ENCODE results near the gene HIPK2.

Gene HIPK2

GRCh38 chr7:139647814-139648390, 129.9 kb downstream of the HIPK2 start:
- no peak for DNase-seq

DNA sequence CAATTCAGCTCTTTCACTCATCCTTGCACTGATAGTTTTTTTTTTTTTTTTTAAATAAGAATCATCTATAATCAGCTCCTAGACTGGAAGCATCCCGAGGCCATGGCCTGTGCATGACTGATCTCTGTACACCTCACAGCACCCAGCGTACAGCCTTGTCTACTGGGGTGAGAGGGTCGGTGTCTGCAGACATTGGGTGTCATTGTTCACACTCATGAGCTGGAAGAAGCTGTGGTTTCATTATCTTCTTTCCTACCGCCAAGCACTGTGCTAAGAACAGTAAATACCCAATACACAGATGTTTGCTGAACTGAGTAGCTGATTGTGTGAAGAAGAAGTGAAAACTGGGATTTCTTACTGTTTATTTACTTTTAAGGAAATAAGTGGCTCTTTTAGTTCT, 130.7 kb downstream of the HIPK2 start:
- DNase-seq: peak; percentile 41

GRCh38 chr7:139646566-139646965, 131.2 kb downstream of the HIPK2 start:
- DNase-seq: no peak

GRCh38 chr7:139645572-139646523, 131.9 kb downstream of the HIPK2 start:
- peak; percentile 86 for DNase-seq

- DNase-seq: peak; percentile 14
These were observed 133.7 kb downstream of the HIPK2 start for GRCh38 chr7:139643951-139644585.

DNA sequence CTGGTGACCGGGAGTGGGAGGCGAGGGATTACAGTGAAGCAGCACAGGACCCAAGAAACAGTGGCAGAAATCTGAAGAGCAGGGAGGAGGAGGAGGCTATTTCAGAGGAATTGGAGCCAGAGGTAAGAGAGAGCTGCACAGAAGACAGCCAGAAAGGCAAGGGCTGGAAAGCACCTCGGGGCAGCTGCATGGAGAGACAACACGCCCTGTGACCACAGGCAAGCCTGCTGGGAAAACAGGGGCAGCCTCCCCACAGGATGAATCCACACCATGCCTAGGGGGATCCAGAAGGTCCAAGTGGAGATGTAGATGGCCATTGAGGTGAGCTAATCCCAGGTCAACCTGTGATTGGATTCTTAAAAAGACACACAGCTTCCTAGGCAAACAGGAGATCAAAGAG, 135.5 kb downstream of the HIPK2 start:
- DNase-seq: no peak

DNA sequence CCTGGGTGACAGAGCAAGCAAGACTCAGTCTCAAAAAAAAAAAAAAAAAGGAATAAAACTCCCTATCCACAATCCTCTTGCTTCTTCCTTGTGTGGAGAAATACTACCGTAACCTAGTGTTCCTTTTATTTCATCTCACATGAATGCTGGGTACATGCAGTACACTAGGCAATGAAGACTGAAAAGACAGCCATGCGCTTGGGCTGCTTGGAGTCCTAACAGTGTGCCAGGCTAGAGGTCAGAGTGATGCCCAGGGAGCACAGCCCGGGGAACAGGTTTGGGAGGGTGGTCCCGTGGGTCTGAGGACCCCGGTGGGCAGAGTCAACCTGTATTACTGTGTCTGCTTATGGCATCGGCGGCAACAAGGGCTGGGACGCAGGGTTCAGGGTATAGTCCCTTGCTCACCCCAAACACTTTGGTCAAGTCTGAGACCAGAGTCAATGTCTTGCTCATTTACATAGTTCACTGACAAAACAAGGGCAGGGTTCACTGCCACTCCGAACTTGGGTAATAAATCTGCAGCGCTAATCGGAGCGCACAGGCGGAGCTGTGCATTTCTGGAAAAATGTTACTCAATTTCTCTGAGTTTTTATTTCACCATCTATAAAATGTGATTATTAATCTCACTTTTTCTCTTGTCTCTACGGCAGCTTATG, 136.3 kb downstream of the HIPK2 start:
- DNase-seq: no peak

GRCh38 chr7:139640681-139641080, 137.1 kb downstream of the HIPK2 start:
- DNase-seq: no peak

GRCh38 chr7:139639563-139639962, 138.2 kb downstream of the HIPK2 start:
- no peak for DNase-seq

DNA sequence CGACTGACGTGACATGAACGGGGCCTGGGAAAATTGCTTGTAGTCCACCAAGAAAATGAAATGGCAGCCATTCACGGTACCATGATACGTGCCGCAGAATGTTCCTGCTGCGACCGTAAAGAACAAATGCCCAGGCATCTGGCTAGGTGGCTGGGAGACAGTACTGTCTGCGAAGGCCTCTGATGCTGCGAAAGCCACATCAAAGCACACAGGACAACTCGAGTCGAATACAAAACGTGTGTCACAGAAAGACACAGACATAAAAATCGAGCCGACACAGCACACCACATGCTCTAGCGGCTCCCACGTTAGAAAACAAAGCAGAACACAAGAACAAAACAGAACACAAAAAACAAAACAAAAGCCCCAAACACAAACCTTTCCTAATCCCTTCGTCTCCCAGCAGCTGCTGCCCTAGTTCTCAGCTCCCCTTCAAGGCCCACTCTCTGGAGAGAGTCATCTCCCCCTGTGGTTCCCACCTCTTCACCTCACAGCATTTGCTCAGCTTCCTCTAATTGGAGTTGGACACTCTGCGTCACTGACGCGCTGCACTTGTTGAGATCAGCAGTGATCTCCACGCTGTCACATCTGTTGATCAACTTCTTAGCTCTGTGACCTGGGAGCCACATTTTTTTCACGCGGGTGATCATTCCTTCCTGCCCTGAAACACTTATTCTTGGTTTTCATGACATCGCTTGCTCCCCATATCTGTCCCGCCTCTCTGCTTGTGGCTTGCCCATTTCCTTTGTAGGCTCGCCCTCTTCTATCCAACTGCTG, 142.1 kb downstream of the HIPK2 start:
- DNase-seq: peak; percentile 49

DNA sequence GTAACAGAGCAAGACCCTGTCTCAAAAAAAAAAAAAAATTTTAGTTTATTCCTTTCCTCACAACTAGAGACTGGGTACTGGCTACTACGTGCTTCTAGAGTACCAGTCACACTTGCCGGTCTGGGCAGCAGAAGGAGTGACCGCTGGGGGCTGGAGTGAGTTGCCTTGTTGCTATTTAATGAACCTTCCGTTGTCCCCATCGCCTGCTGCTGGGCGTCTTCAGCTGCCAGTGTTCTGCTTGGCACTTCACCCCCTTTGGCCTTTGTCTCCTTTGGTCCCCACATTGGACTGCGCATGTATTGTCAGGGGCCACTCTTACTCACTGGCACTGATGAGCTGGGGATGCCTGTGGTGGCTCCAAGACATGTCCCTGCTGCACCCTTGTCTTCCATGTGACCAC, 143.7 kb downstream of the HIPK2 start:
- DNase-seq: no peak

DNA sequence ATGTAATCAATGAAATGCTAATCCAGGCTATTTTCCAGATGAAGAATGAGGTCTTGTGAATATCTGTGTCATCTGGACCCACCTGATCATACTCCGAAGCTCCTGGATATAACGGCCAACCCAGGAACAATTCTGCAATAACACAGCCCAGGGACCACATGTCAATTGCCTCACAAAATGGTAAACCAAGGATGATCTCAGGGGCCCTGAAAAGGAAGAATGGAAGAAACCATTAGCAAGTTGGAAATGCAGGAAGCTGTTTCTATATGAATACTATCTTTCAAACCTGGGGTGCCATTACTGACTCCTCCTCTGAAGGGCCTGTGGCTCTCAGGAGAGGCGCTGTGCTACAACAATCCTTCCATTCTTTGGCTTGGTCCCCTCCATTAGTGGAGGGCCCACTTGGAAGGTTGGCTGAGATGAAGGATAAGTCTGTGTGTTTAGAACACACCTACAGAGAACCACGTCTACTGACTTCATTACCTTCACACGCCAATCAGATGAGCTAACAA, 146.2 kb downstream of the HIPK2 start:
- DNase-seq: no peak

GRCh38 chr7:139630643-139631519, 146.9 kb downstream of the HIPK2 start:
- no peak for DNase-seq

DNA sequence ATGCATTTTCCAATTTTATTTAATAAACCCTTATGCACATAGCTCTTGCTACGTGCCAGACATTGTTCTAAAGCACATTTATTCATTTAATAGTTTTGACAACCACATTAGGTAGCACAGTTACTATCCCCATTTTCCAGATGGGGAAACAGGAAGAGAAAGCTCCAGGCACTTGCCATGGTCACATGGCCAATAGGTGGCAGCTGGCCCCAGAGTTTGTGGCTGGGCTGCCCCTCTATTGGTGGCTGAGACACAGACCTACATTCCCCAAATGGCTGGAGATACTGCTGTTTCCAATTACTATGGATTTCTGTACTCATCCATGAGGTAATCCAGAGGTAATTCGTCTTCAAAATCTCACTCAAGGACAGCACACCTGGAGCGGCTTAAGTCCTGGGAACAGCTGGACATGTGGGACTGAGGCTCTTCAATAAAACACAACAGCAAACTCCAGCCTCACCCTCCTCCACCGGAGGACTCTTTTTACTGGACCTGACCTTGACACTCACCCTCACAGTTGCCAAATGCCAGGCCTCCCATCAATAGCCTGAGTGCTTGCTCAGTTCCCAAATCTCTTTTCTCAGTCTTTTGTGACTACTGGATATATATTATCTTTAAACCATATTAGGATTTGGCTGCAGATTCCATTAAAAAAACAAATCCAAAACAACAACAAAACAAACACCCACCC, 148.3 kb downstream of the HIPK2 start:
- DNase-seq: no peak

- DNase-seq: no peak
These were observed 150.0 kb downstream of the HIPK2 start for GRCh38 chr7:139627831-139628230.

- peak; percentile 42 for DNase-seq
These were observed 151.0 kb downstream of the HIPK2 start for GRCh38 chr7:139626817-139627216.

DNA sequence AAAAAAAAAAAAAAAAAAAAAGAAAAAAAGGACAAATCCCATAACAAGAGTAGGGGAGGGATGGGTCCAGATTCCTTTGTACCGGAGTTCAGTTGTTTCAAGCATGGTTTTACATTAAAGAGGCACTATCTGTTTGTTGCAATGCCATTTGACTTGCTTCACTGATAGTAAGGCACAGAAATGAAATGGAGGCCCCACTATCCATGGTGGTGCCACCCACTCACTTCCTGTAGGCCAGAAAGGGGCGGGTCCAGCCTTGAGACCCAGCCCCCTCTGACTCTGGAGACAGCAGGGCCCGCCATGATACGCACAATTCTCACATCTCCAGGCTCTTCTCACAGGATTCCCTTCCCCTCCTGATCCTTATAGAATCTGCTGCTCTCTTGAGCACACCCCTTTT, 154.3 kb downstream of the HIPK2 start:
- peak; percentile 20 for DNase-seq

DNA sequence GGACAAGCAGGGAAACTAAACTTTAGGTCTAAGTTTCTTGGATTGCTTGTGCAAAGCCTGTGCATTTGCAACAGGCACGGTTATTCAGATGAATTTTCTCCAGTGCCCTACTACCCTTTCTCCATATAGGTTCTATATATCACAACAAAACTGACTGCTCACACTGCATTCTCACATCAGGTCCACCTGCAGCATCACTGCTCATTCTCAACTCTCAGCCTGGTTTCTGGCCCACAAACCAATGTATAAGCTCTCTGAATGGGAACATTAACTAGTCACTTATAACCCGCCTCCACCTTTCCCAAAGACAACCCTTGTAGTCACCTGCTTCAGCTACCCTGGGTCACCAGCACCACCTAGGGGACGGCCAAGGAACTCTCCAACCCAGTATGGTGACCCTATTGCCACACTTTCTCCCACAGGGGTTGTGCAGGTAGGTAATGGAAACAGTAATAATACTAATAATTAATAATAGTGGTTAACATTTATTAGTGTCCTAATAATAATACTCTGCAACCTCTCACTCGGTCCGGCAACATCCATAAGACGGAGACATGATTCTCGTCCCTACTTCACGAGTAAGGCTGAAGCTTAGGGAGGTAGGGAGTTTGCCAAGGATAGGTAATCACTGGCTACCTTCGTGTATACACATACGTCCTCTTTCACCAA, 157.0 kb downstream of the HIPK2 start:
- peak; percentile 59 for DNase-seq

GRCh38 chr7:139619367-139619657, 158.5 kb downstream of the HIPK2 start:
- no peak for DNase-seq
